Suprapubic skin (tissue), 4 donors: ENCODE results near the gene KRT31. TPM values are rescaled to one million over a fixed set of nuclear protein-coding genes. Genes with fewer than 3 reads are reported as not detected.

Experiments used
- DNase-seq, 2 donors: peaks; one replicate each; pipeline ENCODE4 v3.0.0-alpha.2; 2019; ENCODE audit warnings: low spot score in 2 of 2
- H3K27ac ChIP-seq: fragments of 200-600 bp; sonication (generic); one replicate; pipeline ENCODE4 v1.5.1; 2019
- H3K27me3 ChIP-seq: fragments of 200-600 bp; sonication (generic); one replicate; pipeline ENCODE4 v1.5.1; 2019
- H3K36me3 ChIP-seq: fragments of 200-600 bp; sonication (generic); one replicate; pipeline ENCODE4 v1.5.1; 2019
- H3K4me1 ChIP-seq: fragments of 200-600 bp; sonication (generic); one replicate; pipeline ENCODE4 v1.5.1; 2019
- H3K4me3 ChIP-seq: fragments of 200-600 bp; sonication (generic); one replicate; pipeline ENCODE4 v1.5.1; 2019; ENCODE audit warnings: mild to moderate bottlenecking
- H3K9me3 ChIP-seq: fragments of 200-600 bp; sonication (generic); one replicate; pipeline ENCODE4 v1.5.1; 2019
- CTCF ChIP-seq, 2 donors: fragments of 200-600 bp in 1 of 2; fragments of 450-650 bp in 1 of 2; sonication (generic) in 1 of 2; IDR thresholded peaks; one replicate each; pipeline ENCODE4 v1.5.1; 2016 to 2019; ENCODE audit warnings: antibody characterized with exemption in 2 of 2, mild to moderate bottlenecking in 1 of 2, moderate library complexity in 1 of 2
- EP300 ChIP-seq: sonication (generic); formaldehyde crosslinking; IDR thresholded peaks from one replicate; pipeline ENCODE4 v1.6.1; 2017; ENCODE audit warnings: antibody characterized with exemption
- POLR2A ChIP-seq, 2 donors: fragments of 450-650 bp; IDR thresholded peaks; one replicate each; pipeline ENCODE4 v1.6.1; 2017; ENCODE audit warnings: antibody characterized with exemption in 2 of 2, mild to moderate bottlenecking in 2 of 2, moderate library complexity in 2 of 2
- POLR2AphosphoS5 ChIP-seq, 3 donors: sonication (generic); formaldehyde crosslinking; IDR thresholded peaks; one replicate each; pipeline ENCODE4 v1.6.1; 2017; ENCODE audit warnings: antibody characterized with exemption in 3 of 3
- WGBS: methylation state at CpG from one replicate; pipeline ENCODE4 v1.1.5; 2018; 5-methylcytosine and 5-hydroxymethylcytosine counted together
- total RNA-seq, 4 donors: library from RNA; depleted of rRNA; stranded (reverse); fragments of >200 nt; gene quantifications; one replicate each; pipeline ENCODE4 v1.1.0, GENCODE V29; 2016

KRT31 gene
- total RNA-seq, 4 donors from 2014 or later, result 38.5 to 618 (median 84.8) TPM

GRCh38 chr17:41413982-41414381 lies 16.6 kb upstream of the KRT31 start:
- DNase-seq, result no peak
- Histone ChIP-seq H3K4me1 (peaks cover 12% of the 10 kb centered on the region), H3K4me3 (no peak overlapping the region), H3K27ac (no peak overlapping the region), H3K36me3 (no peaks in the 10 kb centered on the region), H3K27me3 (no peaks in the 10 kb centered on the region), H3K9me3 (no peaks in the 10 kb centered on the region)
- 71% methylated on average over 1 of the region's 2 CpGs for WGBS
- TF ChIP-seq CTCF (IDR thresholded peaks at IDR 0.05) (no peak), POLR2A (IDR thresholded peaks at IDR 0.05) (no peak), EP300 (no peak), POLR2AphosphoS5 (IDR thresholded peaks at IDR 0.05) (no peak)

GRCh38 chr17:41413353-41413957 lies 16.0 kb upstream of the KRT31 start:
- DNase-seq, result no peak
- H3K4me3 ChIP-seq, result no peak overlapping the region
- TF ChIP-seq POLR2A (IDR thresholded peaks at IDR 0.05), result no peak
- TF ChIP-seq EP300, result no peak
- TF ChIP-seq POLR2AphosphoS5 (IDR thresholded peaks at IDR 0.05), result no peak
- no peak for TF ChIP-seq CTCF (IDR thresholded peaks at IDR 0.05)
- H3K4me1 ChIP-seq, result peaks cover 12% of the 10 kb centered on the region
- H3K27ac ChIP-seq, result no peak overlapping the region
- no peaks in the 10 kb centered on the region for H3K27me3 ChIP-seq
- H3K9me3 ChIP-seq, result no peaks in the 10 kb centered on the region
- WGBS, result 67% methylated on average over 5 of the region's 5 CpGs
- H3K36me3 ChIP-seq, result no peaks in the 10 kb centered on the region

GRCh38 chr17:41411072-41411840 lies 13.8 kb upstream of the KRT31 start:
- Histone ChIP-seq H3K9me3 (no peaks in the 10 kb centered on the region), H3K27me3 (no peaks in the 10 kb centered on the region), H3K36me3 (no peaks in the 10 kb centered on the region), H3K27ac (no peak overlapping the region), H3K4me1 (no peaks in the 10 kb centered on the region), H3K4me3 (no peak overlapping the region)
- 96% methylated on average over 17 of the region's 20 CpGs for WGBS
- no peak for DNase-seq
- no peak for TF ChIP-seq EP300
- TF ChIP-seq POLR2AphosphoS5 (IDR thresholded peaks at IDR 0.05), result no peak
- TF ChIP-seq CTCF (IDR thresholded peaks at IDR 0.05), result no peak
- no peak for TF ChIP-seq POLR2A (IDR thresholded peaks at IDR 0.05)

GRCh38 chr17:41407226-41407625 lies 9.8 kb upstream of the KRT31 start:
- no peak for DNase-seq
- Histone ChIP-seq H3K27me3 (no peaks in the 10 kb centered on the region), H3K36me3 (no peaks in the 10 kb centered on the region), H3K4me3 (no peak overlapping the region), H3K4me1 (peaks cover 7% of the 10 kb centered on the region), H3K9me3 (no peaks in the 10 kb centered on the region), H3K27ac (no peak overlapping the region)
- TF ChIP-seq CTCF (IDR thresholded peaks at IDR 0.05), result no peak
- no peak for TF ChIP-seq POLR2A (IDR thresholded peaks at IDR 0.05)
- TF ChIP-seq POLR2AphosphoS5 (IDR thresholded peaks at IDR 0.05), result no peak
- TF ChIP-seq EP300, result no peak
- 96% methylated on average over 10 of the region's 10 CpGs for WGBS

- peaks cover 7% of the 10 kb centered on the region for H3K4me1 ChIP-seq
- WGBS, result 52% methylated on average over 5 of the region's 5 CpGs
- DNase-seq, result no peak
- TF ChIP-seq CTCF (IDR thresholded peaks at IDR 0.05), result no peak
- TF ChIP-seq EP300, result no peak
- TF ChIP-seq POLR2AphosphoS5 (IDR thresholded peaks at IDR 0.05), result no peak
- no peak for TF ChIP-seq POLR2A (IDR thresholded peaks at IDR 0.05)
- H3K9me3 ChIP-seq, result no peaks in the 10 kb centered on the region
- H3K27me3 ChIP-seq, result no peaks in the 10 kb centered on the region
- no peak overlapping the region for H3K27ac ChIP-seq
- H3K4me3 ChIP-seq, result no peak overlapping the region
- no peaks in the 10 kb centered on the region for H3K36me3 ChIP-seq
These were observed 8.8 kb upstream of the KRT31 start for GRCh38 chr17:41406205-41406604.
